ENCODE data around the gene MRPS12. TPM values are rescaled to one million over a fixed set of nuclear protein-coding genes. Genes with fewer than 3 reads are reported as not detected.
A peak's percentile ranks its signal among the peaks of the same experiment; 100 is the strongest.

Gene MRPS12
- total and polyA plus RNA-seq, 2 of the 13 experiments (the other 11 are each of a cell fraction or from before 2014, with no cell fraction given): 27.5 to 54.8 TPM

DNA sequence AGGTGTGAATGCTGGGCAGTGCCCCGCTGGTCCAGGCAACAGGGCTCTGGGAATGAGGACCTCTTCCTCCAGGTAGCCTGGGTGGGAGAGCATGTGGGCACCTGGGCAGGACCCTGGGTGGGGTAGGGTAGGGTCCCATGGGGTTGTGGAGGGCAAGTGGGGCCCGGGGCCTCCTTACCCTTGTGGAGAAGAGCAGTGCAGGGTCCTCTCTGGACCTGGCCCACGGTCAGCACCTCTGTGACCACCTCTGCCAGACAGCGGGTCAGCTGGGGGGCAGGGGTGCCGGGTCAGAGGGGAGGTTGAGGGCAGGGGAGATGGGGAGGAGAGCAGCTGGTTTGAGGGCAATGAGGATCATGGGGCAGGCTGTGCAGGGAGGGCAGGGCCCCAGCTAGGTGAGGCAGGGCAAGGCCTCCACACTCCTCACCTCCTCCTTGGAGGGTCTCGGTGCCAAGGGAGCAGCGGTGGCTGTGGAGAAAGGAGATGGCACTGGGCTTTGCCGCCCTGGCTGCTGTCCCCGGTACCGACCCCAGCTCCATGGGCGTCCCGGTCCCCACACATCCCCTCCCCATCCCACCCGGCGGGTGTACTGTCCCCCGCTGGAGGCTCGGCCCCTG lies 19.2 kb upstream of the MRPS12 start:
- H3K4me2 ChIP-seq (ENCODE audit: low read depth, low read length): no peak overlapping the region
- H3K4me3 ChIP-seq (replicated peaks in 1 of 3; ENCODE audit: insufficient read depth in 1 of 3, low read depth in 2 of 3, low read length in 3 of 3): no peak overlapping the region
- no peaks in the 10 kb centered on the region for H3K79me2 ChIP-seq (ENCODE audit: insufficient read depth, low read length)
- H2AFZ ChIP-seq (ENCODE audit: low read length): no peak overlapping the region
- H3K27ac ChIP-seq (ENCODE audit: extremely low read length, insufficient read depth, low read length): no peak overlapping the region
- ChIA-PET POLR2A (no interaction called here), CTCF (ENCODE audit: low intra/inter-chr PET ratio, low total read pairs) (no interaction called here)
- H3K36me3 ChIP-seq (replicated peaks in 1 of 2; ENCODE audit: control insufficient read depth in 1 of 2, insufficient read depth in 2 of 2, low read length in 2 of 2): no peaks in the 10 kb centered on the region
- H3K4me1 ChIP-seq (ENCODE audit: insufficient read depth, low read length): no peaks in the 10 kb centered on the region
- no peak for TF ChIP-seq ZFP1 (CRISPR knock-in tag; IDR thresholded peaks at IDR 0.05)
- TF ChIP-seq, protein P1, sequence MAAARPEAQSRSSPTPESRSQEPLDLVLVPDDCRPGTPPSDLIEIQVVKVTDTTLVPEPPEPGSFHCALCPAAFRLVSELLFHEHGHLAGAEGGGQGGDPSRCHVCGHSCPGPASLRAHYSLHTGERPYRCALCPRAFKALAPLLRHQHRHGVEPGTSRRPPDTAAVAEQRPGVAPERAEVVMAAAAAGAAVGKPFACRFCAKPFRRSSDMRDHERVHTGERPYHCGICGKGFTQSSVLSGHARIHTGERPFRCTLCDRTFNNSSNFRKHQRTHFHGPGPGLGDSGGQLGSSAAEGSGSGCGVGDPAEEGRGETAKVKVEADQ (CRISPR knock-in tag; IDR thresholded peaks at IDR 0.05; ENCODE audit: borderline replicate concordance): no peak
- TF ChIP-seq, protein P2, sequence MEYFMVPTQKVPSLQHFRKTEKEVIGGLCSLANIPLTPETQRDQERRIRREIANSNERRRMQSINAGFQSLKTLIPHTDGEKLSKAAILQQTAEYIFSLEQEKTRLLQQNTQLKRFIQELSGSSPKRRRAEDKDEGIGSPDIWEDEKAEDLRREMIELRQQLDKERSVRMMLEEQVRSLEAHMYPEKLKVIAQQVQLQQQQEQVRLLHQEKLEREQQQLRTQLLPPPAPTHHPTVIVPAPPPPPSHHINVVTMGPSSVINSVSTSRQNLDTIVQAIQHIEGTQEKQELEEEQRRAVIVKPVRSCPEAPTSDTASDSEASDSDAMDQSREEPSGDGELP (IDR thresholded peaks at IDR 0.05; ENCODE audit: borderline replicate concordance, low read depth): no peak
- no peak for TF ChIP-seq NFATC3 (CRISPR knock-in tag; IDR thresholded peaks at IDR 0.05)
- TF ChIP-seq ZNF552 (CRISPR knock-in tag; IDR thresholded peaks at IDR 0.05; ENCODE audit: borderline replicate concordance): no peak
- ATAC-seq (peak; percentile 19), FAIRE-seq (no peak), DNase-seq (ENCODE audit: low spot score) (no peak)
- H3K9ac ChIP-seq (ENCODE audit: insufficient read depth, low read depth, low read length): no peak overlapping the region
- no TSS peak for BruUV-seq (replicated peaks)
- H3K27me3 ChIP-seq (ENCODE audit: control insufficient read depth in 1 of 2, insufficient read depth in 2 of 2, low read length in 2 of 2): no peaks in the 10 kb centered on the region
- no peaks in the 10 kb centered on the region for H3K9me3 ChIP-seq (ENCODE audit: low read length)
- H4K20me1 ChIP-seq (ENCODE audit: insufficient read depth, low read length): no peaks in the 10 kb centered on the region
- in situ Hi-C loops (cut with HindIII; ENCODE audit: extremely low pct_ligation_motif_present, low pct_unique_long_range_greater_than_20kb) (loop anchor here (25.0 kb wide), 1 partner anchor 174 kb away; the partner anchor contains the start of gene CAPN12), intact Hi-C loops (cut with micrococcal nuclease; ENCODE audit: unreplicated experiment) (no loop called here)
- WGBS (ENCODE audit: low lambda C conversion rate): 57% methylated on average over 5 of the region's 16 CpGs
